Endodermal cell (in vitro differentiated cells): ENCODE results near the gene MRPL33. TPM values are rescaled to one million over a fixed set of nuclear protein-coding genes. Genes with fewer than 3 reads are reported as not detected.

Experiments used
- DNase-seq: peaks from one replicate; pipeline ENCODE4 v3.0.0-alpha.2; 2017
- H3K27ac ChIP-seq: 2 replicates; pipeline ENCODE4 v1.5.1; 2013; ENCODE audit warnings: mild to moderate bottlenecking, low read depth, low read length, moderate library complexity
- H3K27me3 ChIP-seq: 2 replicates; pipeline ENCODE4 v1.6.1; 2013; ENCODE audit warnings: mild to moderate bottlenecking, low read length, moderate library complexity; ENCODE audit not compliant: insufficient read depth, control insufficient read depth, poor library complexity, severe bottlenecking
- H3K36me3 ChIP-seq: 2 replicates; pipeline ENCODE4 v1.7.0; 2013; ENCODE audit warnings: mild to moderate bottlenecking, low read length, moderate library complexity; ENCODE audit not compliant: control insufficient read depth, insufficient read depth
- H3K4me1 ChIP-seq: one replicate; pipeline ENCODE4 v1.7.0; 2013; ENCODE audit warnings: low read length; ENCODE audit not compliant: control insufficient read depth, insufficient read depth
- H3K4me3 ChIP-seq: 2 replicates; pipeline ENCODE4 v1.5.1; 2013; ENCODE audit warnings: mild to moderate bottlenecking, low read length, moderate library complexity
- H3K9ac ChIP-seq: 2 replicates; pipeline ENCODE4 v1.6.1; 2013; ENCODE audit warnings: mild to moderate bottlenecking, low read length, moderate library complexity; ENCODE audit not compliant: poor library complexity, severe bottlenecking; ENCODE audit errors: extremely low read depth
- H3K9me3 ChIP-seq: 2 replicates; pipeline ENCODE4 v1.6.1; 2013; ENCODE audit warnings: mild to moderate bottlenecking, low read length, moderate library complexity; ENCODE audit not compliant: control insufficient read depth
- H3K27ac Mint-ChIP-seq: 2 replicates; pipeline ENCODE4 v1.8.0; 2020; ENCODE audit warnings: mixed read lengths
- H3K27me3 Mint-ChIP-seq: 2 replicates; pipeline ENCODE4 v1.8.0; 2021; ENCODE audit warnings: mild to moderate bottlenecking, mixed read lengths; ENCODE audit not compliant: insufficient read depth
- H3K36me3 Mint-ChIP-seq: 2 replicates; pipeline ENCODE4 v1.8.0; 2020; ENCODE audit warnings: low read depth, mixed read lengths
- H3K4me1 Mint-ChIP-seq: 2 replicates; pipeline ENCODE4 v1.8.0; 2020; ENCODE audit warnings: mixed read lengths
- H3K4me3 Mint-ChIP-seq: 2 replicates; pipeline ENCODE4 v1.8.0; 2020; ENCODE audit warnings: mild to moderate bottlenecking, moderate library complexity, mixed read lengths
- H3K9me3 Mint-ChIP-seq: 2 replicates; pipeline ENCODE4 v1.8.0; 2020; ENCODE audit warnings: mild to moderate bottlenecking, mixed read lengths
- CTCF ChIP-seq: fragments of 200-600 bp; sonication (generic); conservative IDR thresholded peaks from 2 replicates; pipeline ENCODE4 v1.5.0; 2021; ENCODE audit warnings: antibody characterized with exemption, mild to moderate bottlenecking
- WGBS, 2 experiments: methylation state at CpG; one replicate each; pipeline versions ENCODE4 v1.1.5 to v1.1.7; 2013; ENCODE audit warnings: missing lambda C conversion rate in 2 of 2, mixed read lengths in 1 of 2; ENCODE audit not compliant: insufficient coverage in 1 of 2, insufficient read length in 1 of 2; 5-methylcytosine and 5-hydroxymethylcytosine counted together
- total RNA-seq, 2 donors: library from RNA; stranded (reverse); fragmentation: NEBNext Ultra II Directional in 1 of 2; extraction: Animal tissue kit (Norgen Biotek cat#: 25700) in 1 of 2; gene quantifications; 2 replicates in 1 of 2; 3 replicates in 1 of 2; pipeline ENCODE4 v1.2.1, GENCODE V29; 2021

The MRPL33 gene
- total RNA-seq, 2 donors from 2014 or later: 69.5 to 80.6 TPM

- 90 to 100% methylated on average over 2 to 3 of the region's 3 CpGs for WGBS, 2 experiments
Measured at GRCh38 chr2:27776696-27777095, 5.2 kb downstream of the MRPL33 start.

GRCh38 chr2:27779417-27780055 is 8.0 kb downstream of the MRPL33 start:
- no peak overlapping the region for H3K27ac Mint-ChIP-seq
- H3K4me1 ChIP-seq: no peaks in the 10 kb centered on the region
- no peaks in the 10 kb centered on the region for H3K4me1 Mint-ChIP-seq
- H3K9ac ChIP-seq: no peak overlapping the region
- H3K36me3 ChIP-seq: peaks cover 26% of the 10 kb centered on the region
- TF ChIP-seq CTCF: no peak
- no peak overlapping the region for H3K4me3 Mint-ChIP-seq
- 90 to 100% methylated on average over 3 to 5 of the region's 5 CpGs for WGBS, 2 experiments
- DNase-seq: no peak
- H3K27ac ChIP-seq: no peak overlapping the region
- no peaks in the 10 kb centered on the region for H3K27me3 ChIP-seq
- no peaks in the 10 kb centered on the region for H3K27me3 Mint-ChIP-seq
- H3K9me3 Mint-ChIP-seq: no peaks in the 10 kb centered on the region
- H3K36me3 Mint-ChIP-seq: peaks cover 46% of the 10 kb centered on the region
- no peaks in the 10 kb centered on the region for H3K9me3 ChIP-seq
- no peak overlapping the region for H3K4me3 ChIP-seq

More at GRCh38 chr2:27776696-27777095, 5.2 kb downstream of the MRPL33 start:
- TF ChIP-seq CTCF: no peak
- no peak overlapping the region for H3K4me3 ChIP-seq
- H3K9ac ChIP-seq: no peak overlapping the region
- H3K4me1 ChIP-seq: peaks cover 7% of the 10 kb centered on the region
- no peak overlapping the region for H3K27ac ChIP-seq
- no peaks in the 10 kb centered on the region for H3K27me3 ChIP-seq
- H3K27me3 Mint-ChIP-seq: no peaks in the 10 kb centered on the region
- H3K27ac Mint-ChIP-seq: no peak overlapping the region
- peaks cover 48% of the 10 kb centered on the region for H3K36me3 Mint-ChIP-seq
- no peak overlapping the region for H3K4me3 Mint-ChIP-seq
- no peaks in the 10 kb centered on the region for H3K9me3 ChIP-seq
- H3K36me3 ChIP-seq: peaks cover 37% of the 10 kb centered on the region
- DNase-seq: no peak
- peaks cover 16% of the 10 kb centered on the region for H3K4me1 Mint-ChIP-seq
- no peaks in the 10 kb centered on the region for H3K9me3 Mint-ChIP-seq

- TF ChIP-seq CTCF: no peak
- H3K36me3 Mint-ChIP-seq: peaks cover 33% of the 10 kb centered on the region
- H3K27me3 ChIP-seq: no peaks in the 10 kb centered on the region
- no peaks in the 10 kb centered on the region for H3K9me3 Mint-ChIP-seq
- H3K27ac Mint-ChIP-seq: no peak overlapping the region
- WGBS, 2 experiments: 97 to 100% methylated on average over 2 of the region's 2 CpGs
- no peaks in the 10 kb centered on the region for H3K27me3 Mint-ChIP-seq
- H3K36me3 ChIP-seq: peaks cover 12% of the 10 kb centered on the region
- DNase-seq: no peak
- H3K4me1 ChIP-seq: no peaks in the 10 kb centered on the region
- no peak overlapping the region for H3K4me3 Mint-ChIP-seq
- H3K9ac ChIP-seq: no peak overlapping the region
- H3K4me3 ChIP-seq: no peak overlapping the region
- no peak overlapping the region for H3K27ac ChIP-seq
- no peaks in the 10 kb centered on the region for H3K4me1 Mint-ChIP-seq
- no peaks in the 10 kb centered on the region for H3K9me3 ChIP-seq
Measured at GRCh38 chr2:27781496-27781895, 10.0 kb downstream of the MRPL33 start.
